H1 (cell line): Measurements from ENCODE around the gene HS3ST5. TPM values are rescaled to one million over a fixed set of nuclear protein-coding genes. Genes with fewer than 3 reads are reported as not detected.

Experiments used
- CEBPB ChIP-seq: IDR thresholded peaks from 2 replicates; pipeline ENCODE4 v1.6.1; 2012; ENCODE audit warnings: low read depth, low read length
- CHD7 ChIP-seq: fragments of 300-600 bp; sonication (generic); IDR thresholded peaks from 2 replicates; pipeline ENCODE4 v1.7.1; 2012; ENCODE audit warnings: low read length, moderate library complexity, mild to moderate bottlenecking, inconsistent platforms; ENCODE audit not compliant: insufficient replicate concordance
- JUND ChIP-seq: IDR thresholded peaks from 2 replicates; pipeline ENCODE4 v1.6.1; 2011; ENCODE audit warnings: mild to moderate bottlenecking, improper control_type of control experiment, low read length
- KDM4A ChIP-seq: IDR thresholded peaks from one replicate; pipeline ENCODE4 v1.7.1; 2012; ENCODE audit warnings: low read depth, mild to moderate bottlenecking, moderate library complexity, low read length, inconsistent platforms; ENCODE audit not compliant: severe bottlenecking
- POLR2A ChIP-seq, 2 experiments: IDR thresholded peaks; 1 replicate in 1 of 2; 2 replicates in 1 of 2; pipeline ENCODE4 v1.6.1; 2011; ENCODE audit warnings: low read depth in 2 of 2, low read length in 2 of 2, mild to moderate bottlenecking in 2 of 2; ENCODE audit errors: control extremely low read depth in 1 of 2
- RAD21 ChIP-seq, 2 experiments: IDR thresholded peaks in 1 of 2; conservative IDR thresholded peaks in 1 of 2; 2 replicates each; pipeline ENCODE4 v1.6.1; 2011; ENCODE audit warnings: low read depth in 2 of 2, low read length in 2 of 2, improper control_type of control experiment in 1 of 2, inconsistent platforms in 1 of 2, mild to moderate bottlenecking in 1 of 2, moderate library complexity in 1 of 2
- TAF1 ChIP-seq: IDR thresholded peaks from 2 replicates; pipeline ENCODE4 v1.6.1; 2011; ENCODE audit warnings: mild to moderate bottlenecking, low read depth, low read length
- USF2 ChIP-seq: IDR thresholded peaks from 2 replicates; pipeline ENCODE4 v1.6.1; 2011; ENCODE audit warnings: low read length, improper control_type of control experiment
- ZNF274 ChIP-seq: IDR thresholded peaks from 2 replicates; pipeline ENCODE4 v1.7.0; 2012; ENCODE audit warnings: low read length, borderline replicate concordance; ENCODE audit errors: extremely low read depth
- polyA plus RNA-seq, 7 experiments: library from polyadenylated mRNA; depleted of rRNA in 3 of 7; stranded (reverse) in 5 of 7; unstranded in 2 of 7; fragments of >200 nt in 5 of 7; fragments of 200-250 nt in 2 of 7; gene quantifications; 1 replicate in 5 of 7; 2 replicates in 1 of 7; 4 replicates in 1 of 7; pipeline versions ENCODE4 v1.2.1 to v1.2.3, GENCODE V29; 2011 to 2013; ENCODE audit warnings: missing spikeins in 2 of 7, mixed read lengths in 2 of 7
- total RNA-seq: library from RNA; stranded (reverse); fragmentation: NEBNext Ultra II Directional; extraction: Animal tissue kit (Norgen Biotek cat#: 25700); gene quantifications from 2 replicates; pipeline ENCODE4 v1.2.1, GENCODE V29; 2021

The HS3ST5 gene
- total and polyA plus RNA-seq, 2 of the 8 experiments (the other 6 are each of a cell fraction or from before 2014, with no cell fraction given): 1.2 to 9.9 TPM

GRCh38 chr6:114032721-114033120 is 310.1 kb downstream of the HS3ST5 start (continued):
- TF ChIP-seq CHD7: no peak
- no peak for TF ChIP-seq TAF1
- TF ChIP-seq JUND: no peak
- TF ChIP-seq POLR2A (IDR thresholded peaks at IDR 0.05; ENCODE audit: control extremely low read depth in 1 of 2, low read depth in 2 of 2, low read length in 2 of 2): no peak
- no peak for TF ChIP-seq RAD21 (IDR thresholded peaks at IDR 0.05 in 1 of 2, conservative IDR thresholded peaks at IDR 0.05 in 1 of 2; ENCODE audit: low read depth in 2 of 2, low read length in 2 of 2)
- TF ChIP-seq ZNF274: no peak
- no peak for TF ChIP-seq CEBPB
- no peak for TF ChIP-seq KDM4A
- no peak for TF ChIP-seq USF2
- TF ChIP-seq, all 59 proteins: peak for 0
